RWPE2 (cell line): ENCODE results near the gene YEATS4.

Experiments used
- ATAC-seq: fragments of 200-7000 bp; cut with Tn5 transposase; 3 replicates; pipeline ENCODE4 v1.9.1; 2021; ENCODE audit warnings: low read depth
- DNase-seq: peaks from one replicate; pipeline ENCODE4 v3.0.0-alpha.2; 2020; ENCODE audit warnings: low spot score
- H3K27ac ChIP-seq: fragments of 450-650 bp; 2 replicates; pipeline ENCODE4 v1.5.1; 2017; ENCODE audit warnings: mild to moderate bottlenecking; ENCODE audit not compliant: poor library complexity, severe bottlenecking
- H3K27me3 ChIP-seq: fragments of 250-450 bp; sonication (Bioruptor Pico); 2 replicates; pipeline ENCODE4 v1.5.1; 2021; ENCODE audit warnings: mild to moderate bottlenecking, moderate library complexity; ENCODE audit not compliant: insufficient read depth, poor library complexity, severe bottlenecking
- H3K36me3 ChIP-seq: fragments of 250-450 bp; sonication (Bioruptor Pico); 2 replicates; pipeline ENCODE4 v1.5.1; 2020; ENCODE audit warnings: low read depth, mild to moderate bottlenecking, moderate library complexity
- H3K4me1 ChIP-seq: fragments of 250-450 bp; sonication (Bioruptor Pico); 2 replicates; pipeline ENCODE4 v1.5.1; 2021; ENCODE audit warnings: mild to moderate bottlenecking, moderate library complexity; ENCODE audit not compliant: insufficient read depth, poor library complexity, severe bottlenecking
- H3K4me3 ChIP-seq: fragments of 250-450 bp; sonication (Bioruptor Pico); 2 replicates; pipeline ENCODE4 v1.5.1; 2021; ENCODE audit warnings: mild to moderate bottlenecking, moderate library complexity; ENCODE audit not compliant: severe bottlenecking
- H3K9me3 ChIP-seq: fragments of 250-450 bp; sonication (Bioruptor Pico); 2 replicates; pipeline ENCODE4 v1.5.1; 2021; ENCODE audit warnings: mild to moderate bottlenecking, moderate library complexity; ENCODE audit not compliant: severe bottlenecking
- TF ChIP-seq, protein P1 (sequence below): fragments of 450-650 bp; IDR thresholded peaks from one replicate; pipeline ENCODE4 v1.5.1; 2017; ENCODE audit warnings: mild to moderate bottlenecking, moderate library complexity; ENCODE audit not compliant: poor library complexity, severe bottlenecking

The YEATS4 gene

GRCh38 chr12:69388371-69388770 lies 28.8 kb downstream of the YEATS4 start:
- TF ChIP-seq, protein P1, sequence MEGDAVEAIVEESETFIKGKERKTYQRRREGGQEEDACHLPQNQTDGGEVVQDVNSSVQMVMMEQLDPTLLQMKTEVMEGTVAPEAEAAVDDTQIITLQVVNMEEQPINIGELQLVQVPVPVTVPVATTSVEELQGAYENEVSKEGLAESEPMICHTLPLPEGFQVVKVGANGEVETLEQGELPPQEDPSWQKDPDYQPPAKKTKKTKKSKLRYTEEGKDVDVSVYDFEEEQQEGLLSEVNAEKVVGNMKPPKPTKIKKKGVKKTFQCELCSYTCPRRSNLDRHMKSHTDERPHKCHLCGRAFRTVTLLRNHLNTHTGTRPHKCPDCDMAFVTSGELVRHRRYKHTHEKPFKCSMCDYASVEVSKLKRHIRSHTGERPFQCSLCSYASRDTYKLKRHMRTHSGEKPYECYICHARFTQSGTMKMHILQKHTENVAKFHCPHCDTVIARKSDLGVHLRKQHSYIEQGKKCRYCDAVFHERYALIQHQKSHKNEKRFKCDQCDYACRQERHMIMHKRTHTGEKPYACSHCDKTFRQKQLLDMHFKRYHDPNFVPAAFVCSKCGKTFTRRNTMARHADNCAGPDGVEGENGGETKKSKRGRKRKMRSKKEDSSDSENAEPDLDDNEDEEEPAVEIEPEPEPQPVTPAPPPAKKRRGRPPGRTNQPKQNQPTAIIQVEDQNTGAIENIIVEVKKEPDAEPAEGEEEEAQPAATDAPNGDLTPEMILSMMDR: peak; percentile 75
- H3K27ac ChIP-seq: no peak overlapping the region
- H3K4me3 ChIP-seq: no peak overlapping the region
- H3K36me3 ChIP-seq: peaks cover 51% of the 10 kb centered on the region
- peaks cover 1% of the 10 kb centered on the region for H3K9me3 ChIP-seq
- H3K4me1 ChIP-seq: peaks cover 48% of the 10 kb centered on the region
- no peaks in the 10 kb centered on the region for H3K27me3 ChIP-seq
- ATAC-seq (0 out of 3 replicates have a peak, but pooled peaks have one; percentile 37), DNase-seq (no peak)

GRCh38 chr12:69389831-69390230 lies 30.3 kb downstream of the YEATS4 start:
- ATAC-seq (no peak), DNase-seq (no peak)
- TF ChIP-seq, protein P1: no peak
- Histone ChIP-seq H3K4me1 (peaks cover 33% of the 10 kb centered on the region), H3K27ac (peak overlapping the region; percentile 17), H3K27me3 (no peaks in the 10 kb centered on the region), H3K4me3 (no peak overlapping the region), H3K36me3 (peaks cover 40% of the 10 kb centered on the region), H3K9me3 (peaks cover 1% of the 10 kb centered on the region)

DNA sequence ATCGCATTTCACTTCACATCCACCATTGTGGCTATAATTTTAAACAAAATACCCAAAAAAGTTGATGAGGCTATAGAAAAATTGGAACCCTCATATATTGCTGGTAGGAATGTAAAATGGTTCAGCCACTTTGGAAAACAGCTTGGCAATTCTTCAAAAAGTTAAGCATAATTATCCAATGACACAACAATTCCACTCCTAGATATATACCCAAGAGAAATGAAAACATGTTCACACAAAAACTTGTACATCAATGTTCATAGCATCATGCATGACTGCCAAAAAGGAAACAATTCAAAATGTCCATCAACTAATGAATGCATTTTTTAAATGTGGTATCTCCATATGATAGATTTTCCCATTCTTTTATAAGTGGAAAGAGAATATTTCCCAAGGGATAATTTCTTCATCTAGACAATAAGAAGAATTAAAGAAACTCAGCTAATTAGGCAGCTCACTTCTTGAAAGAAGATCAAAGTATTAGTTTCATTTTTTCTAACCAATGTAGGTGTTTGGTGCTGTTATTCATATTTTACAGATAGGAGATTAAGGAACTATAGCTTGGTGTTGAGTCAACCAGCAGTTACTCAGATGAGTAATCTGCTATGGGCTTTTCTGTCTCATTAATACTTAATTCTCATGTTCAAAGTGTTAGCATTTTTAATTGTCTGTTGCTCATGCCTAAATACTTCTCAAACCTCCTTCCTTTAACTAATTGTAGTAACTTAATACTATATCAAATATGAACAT lies 32.8 kb downstream of the YEATS4 start:
- Histone ChIP-seq H3K27ac (peak overlapping the region; percentile 34), H3K36me3 (peaks cover 37% of the 10 kb centered on the region), H3K4me3 (no peak overlapping the region), H3K27me3 (no peaks in the 10 kb centered on the region), H3K9me3 (peaks cover 1% of the 10 kb centered on the region), H3K4me1 (peaks cover 23% of the 10 kb centered on the region)
- DNase-seq: no peak
- TF ChIP-seq, protein P1: no peak
- ATAC-seq: peak; percentile 70; the same call in 2 of the 3 replicates

- no peak overlapping the region for H3K4me3 ChIP-seq
- no peaks in the 10 kb centered on the region for H3K9me3 ChIP-seq
- H3K27ac ChIP-seq: no peak overlapping the region
- ATAC-seq (no peak), DNase-seq (no peak)
- H3K4me1 ChIP-seq: peaks cover 12% of the 10 kb centered on the region
- H3K36me3 ChIP-seq: peaks cover 22% of the 10 kb centered on the region
- TF ChIP-seq, protein P1: no peak
- no peaks in the 10 kb centered on the region for H3K27me3 ChIP-seq
Observed at GRCh38 chr12:69396041-69396440, 36.5 kb downstream of the YEATS4 start.

- H3K36me3 ChIP-seq: peaks cover 16% of the 10 kb centered on the region; the same call in 1 of the 2 replicates
- DNase-seq: no peak
Observed at GRCh38 chr12:69396963-69397362, 37.4 kb downstream of the YEATS4 start.

More at GRCh38 chr12:69396963-69397362, 37.4 kb downstream of the YEATS4 start:
- H3K9me3 ChIP-seq: no peaks in the 10 kb centered on the region
- no peaks in the 10 kb centered on the region for H3K27me3 ChIP-seq
- no peak overlapping the region for H3K27ac ChIP-seq
- ATAC-seq: no peak
- TF ChIP-seq, protein P1: no peak
- peaks cover 9% of the 10 kb centered on the region for H3K4me1 ChIP-seq
- no peak overlapping the region for H3K4me3 ChIP-seq
